NCI-H510A (cell line): Measurements from ENCODE around the gene GOLT1A.

ENCODE experiments used
- DNase-seq: peaks from one replicate; lab custom pipeline; 2025; lab: John Stamatoyannopoulos, UW

GOLT1A gene

DNA sequence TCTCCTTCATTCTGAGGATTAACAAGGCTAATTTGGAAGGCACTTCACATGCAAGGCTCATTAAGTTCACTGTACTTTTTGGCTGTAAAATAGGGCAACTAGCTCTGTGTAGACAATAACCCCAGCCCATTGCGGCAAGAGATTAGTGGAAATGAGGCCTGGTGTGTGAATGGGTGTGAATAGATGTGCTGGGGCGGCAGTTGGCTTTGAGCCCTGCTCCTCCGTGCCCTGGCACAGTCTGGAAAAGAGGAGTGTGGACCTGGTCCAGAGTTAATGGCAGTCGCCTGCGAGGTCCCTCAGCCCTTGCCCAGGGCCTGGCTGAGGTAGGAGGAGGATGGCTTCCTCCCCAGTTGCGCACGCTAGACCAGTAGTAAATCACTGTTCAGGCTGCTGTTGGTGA, 22.3 kb downstream of the GOLT1A start:
- DNase-seq, result no peak

DNA sequence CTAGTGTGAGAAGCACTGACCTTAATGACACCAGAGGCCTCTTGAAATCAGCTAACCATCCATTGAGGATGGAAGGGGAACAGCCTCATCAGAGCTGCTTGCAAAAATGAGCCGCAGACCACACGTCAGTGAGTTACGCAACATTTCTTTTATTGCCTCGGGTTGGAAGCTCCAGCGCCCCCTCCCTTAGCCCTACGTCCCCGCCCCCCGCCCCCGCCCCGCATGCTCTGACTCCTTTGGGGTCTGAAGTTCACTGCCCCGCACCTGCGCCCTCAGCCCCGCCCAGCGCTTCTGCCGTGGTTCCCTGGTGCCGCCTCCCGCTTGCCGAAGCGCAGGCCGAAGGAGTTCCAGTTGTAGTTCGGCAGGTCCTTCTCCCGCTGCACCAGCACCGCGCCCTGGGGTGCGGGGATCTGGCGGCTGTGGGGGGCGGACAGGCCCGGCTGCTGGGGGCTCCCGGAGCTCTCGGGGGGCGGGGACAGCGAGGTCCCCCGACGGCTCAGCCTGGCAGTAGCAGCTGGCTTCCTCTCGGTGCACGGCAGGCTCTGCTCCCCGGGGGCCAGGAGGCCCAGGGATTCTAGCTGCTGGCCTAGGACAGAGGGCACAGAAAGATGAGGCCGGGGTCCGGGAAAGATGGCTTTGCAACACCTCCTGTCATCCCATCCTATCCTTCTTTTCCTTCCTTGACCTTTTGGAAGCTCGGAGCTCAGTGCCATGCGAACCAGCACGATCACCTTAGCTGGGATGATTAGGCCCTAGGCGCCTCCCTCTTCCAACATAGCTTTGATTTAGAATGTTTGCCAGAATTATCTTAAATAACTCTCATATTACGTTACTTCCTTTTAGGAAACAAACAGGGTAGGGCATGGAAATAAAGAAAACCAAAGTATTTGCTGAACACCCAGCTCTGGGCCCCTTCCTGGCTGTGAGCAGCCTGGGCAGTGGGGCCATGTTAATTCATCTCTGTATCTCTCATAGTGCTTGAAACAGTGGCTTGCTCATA, 23.3 kb downstream of the GOLT1A start:
- DNase-seq, result peak; percentile 39

DNA sequence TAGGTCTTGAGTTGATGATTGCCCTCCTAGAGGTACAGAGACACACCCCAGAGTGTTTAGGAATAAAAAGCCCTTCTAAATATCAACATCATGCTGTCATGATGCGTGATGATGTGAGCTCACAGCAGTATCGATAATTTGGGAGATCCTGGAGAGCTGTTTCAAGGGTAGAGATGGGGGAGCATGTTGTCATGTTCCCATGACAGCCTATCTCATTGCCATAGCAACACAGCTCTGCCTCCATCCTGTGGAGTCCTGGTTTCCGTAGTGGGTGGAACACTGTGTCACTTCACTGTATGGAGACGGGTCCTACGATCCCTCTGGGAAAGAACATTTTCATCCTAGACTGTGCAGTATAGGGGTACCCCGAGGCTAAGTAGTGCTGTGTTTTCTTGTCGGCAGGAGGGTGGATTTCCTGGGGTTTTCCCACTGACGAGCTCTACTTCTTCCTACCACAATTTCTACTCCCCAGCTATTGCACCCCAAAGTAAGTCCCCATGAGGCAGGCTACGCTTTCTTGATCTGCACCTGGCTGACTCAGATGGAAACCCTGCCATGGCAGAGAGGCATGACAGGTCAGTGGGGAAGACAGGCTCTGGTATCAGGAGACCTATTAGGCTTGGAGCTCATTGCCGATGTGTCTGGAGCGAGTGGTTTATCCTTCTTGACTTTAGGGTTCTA, 24.7 kb downstream of the GOLT1A start:
- no peak for DNase-seq

DNA sequence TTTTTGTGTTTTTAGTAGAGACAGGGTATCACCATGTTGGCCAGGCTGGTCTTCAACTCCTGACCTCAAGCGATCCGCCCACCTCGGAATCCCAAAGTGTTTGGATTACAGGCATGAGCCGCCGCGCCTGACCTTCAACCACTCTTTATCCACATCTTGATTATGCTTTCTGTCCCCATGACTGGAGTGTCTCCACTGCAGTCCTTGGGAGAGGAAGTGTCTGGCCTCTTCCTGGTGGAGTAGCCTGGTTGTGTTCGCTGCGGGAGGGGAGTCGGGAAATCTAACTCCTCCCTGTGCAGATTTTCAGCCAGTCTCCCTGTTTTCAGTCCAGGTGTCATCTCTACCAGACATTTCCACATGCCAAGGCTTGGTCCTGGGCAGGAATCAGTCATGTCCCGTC, 27.2 kb downstream of the GOLT1A start:
- no peak for DNase-seq

DNA sequence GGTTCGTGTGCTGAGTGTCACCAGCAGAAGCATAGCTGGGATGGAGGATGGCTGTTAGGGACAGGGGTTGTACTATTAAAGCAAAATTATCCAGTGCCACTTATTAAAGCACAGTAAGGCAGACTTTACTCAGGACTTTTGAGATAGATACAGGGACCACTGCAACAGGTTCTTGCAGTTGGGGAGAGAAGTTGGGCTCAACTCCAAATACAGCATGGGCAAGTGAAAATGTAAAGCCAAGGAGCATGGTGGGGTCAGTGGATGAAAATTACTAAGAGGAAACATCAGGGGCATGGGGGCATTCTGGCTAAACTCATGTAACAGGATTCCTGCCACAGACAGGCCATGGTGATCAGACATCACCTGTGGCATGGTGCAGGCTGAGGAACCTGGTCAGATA, 32.7 kb downstream of the GOLT1A start:
- DNase-seq, result no peak

DNA sequence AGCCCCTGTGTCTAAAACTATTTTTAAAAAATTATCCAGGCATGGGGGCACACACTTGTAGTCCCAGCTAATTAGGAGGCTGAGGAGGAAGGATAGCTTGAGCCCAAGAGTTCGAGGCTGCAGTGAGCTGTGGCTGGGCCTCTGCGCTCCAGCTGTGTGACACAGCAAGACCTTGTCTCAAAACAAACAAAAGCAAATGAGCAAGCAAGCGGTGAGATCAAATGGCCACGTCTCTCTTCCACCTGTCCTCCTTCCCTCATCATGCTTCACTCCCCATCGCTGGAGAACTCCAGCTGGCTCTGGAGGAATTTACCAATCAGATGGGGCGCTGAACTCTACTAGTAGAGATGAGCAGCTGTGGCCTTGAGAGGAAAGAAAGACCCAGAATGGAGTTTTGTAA, 33.7 kb downstream of the GOLT1A start:
- peak; percentile 23 for DNase-seq

DNA sequence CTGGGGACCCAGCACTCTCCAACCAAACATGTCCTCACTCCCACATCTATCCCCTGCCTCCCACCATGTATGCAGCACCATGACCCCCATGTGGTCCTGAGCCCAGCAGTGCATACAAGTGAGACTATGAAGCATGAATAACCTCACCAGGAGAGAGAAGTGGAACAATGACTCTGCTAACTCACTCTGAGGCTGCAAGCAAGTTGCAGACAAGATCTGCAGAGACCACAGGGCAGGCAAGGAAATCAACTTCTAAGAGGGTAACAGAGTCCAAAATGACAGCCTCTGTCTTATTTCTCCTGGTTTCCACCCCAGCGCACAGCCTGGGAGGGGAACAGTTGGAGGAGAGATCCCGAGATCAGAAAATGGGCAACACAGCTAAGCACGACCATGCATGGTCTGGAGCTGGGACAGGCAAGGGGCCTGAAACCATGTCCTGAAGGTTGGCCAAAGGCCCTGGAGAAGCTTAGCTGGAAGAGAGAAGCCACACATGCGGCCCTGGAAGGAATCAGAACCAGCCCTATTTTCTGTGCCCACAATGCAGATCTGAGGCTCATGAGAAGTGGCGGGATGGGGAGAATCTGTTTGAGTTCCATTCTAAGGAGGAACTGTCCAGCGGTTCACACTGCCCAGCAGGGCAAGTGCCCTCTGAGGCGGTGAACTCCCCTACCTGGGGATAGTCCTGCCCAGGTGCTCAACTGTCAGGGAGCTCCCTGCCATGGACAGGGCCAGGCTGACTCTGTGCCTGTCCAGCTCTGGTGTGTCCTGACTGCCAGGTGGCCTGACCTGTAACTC, 35.1 kb downstream of the GOLT1A start:
- no peak for DNase-seq

DNA sequence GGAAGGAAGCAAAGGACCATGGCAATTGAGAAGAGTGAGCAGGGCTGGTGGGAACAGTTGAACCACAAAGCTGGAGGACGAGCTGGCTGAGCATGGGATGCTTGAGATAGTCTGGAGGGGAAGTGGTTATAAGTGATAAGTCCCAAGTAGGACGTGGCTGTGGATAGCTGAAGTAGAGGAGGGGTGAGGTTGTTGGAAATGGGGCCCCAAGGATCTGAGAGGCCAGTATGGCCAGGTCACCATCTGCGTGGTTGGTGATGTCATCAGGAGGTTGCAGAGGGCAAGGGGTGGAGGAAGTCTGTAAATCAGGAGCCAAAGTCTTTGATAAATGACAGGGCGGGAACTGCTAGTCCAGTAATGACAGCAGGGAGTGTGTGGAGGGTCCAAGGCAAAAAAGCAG, 36.7 kb downstream of the GOLT1A start:
- no peak for DNase-seq

DNA sequence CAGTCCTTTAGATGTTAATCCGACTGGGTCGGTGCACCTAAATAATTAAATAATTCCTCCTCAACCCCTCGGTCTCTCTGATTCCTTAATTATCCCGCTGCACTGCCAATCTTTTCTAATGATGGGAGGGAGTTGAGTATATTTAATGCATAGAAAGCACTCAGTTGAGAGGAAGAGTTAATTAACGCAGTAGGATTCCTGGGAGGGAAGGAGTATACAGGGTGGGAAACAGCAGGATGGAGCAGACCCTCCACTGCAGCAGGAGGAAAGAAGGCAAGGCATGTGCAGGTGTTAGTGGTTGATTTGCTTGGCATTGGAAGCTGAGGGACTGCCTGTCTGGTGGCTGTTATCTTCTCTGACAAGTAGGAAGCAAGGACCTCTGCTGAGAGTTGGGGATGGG, 37.7 kb downstream of the GOLT1A start:
- DNase-seq, result no peak

DNA sequence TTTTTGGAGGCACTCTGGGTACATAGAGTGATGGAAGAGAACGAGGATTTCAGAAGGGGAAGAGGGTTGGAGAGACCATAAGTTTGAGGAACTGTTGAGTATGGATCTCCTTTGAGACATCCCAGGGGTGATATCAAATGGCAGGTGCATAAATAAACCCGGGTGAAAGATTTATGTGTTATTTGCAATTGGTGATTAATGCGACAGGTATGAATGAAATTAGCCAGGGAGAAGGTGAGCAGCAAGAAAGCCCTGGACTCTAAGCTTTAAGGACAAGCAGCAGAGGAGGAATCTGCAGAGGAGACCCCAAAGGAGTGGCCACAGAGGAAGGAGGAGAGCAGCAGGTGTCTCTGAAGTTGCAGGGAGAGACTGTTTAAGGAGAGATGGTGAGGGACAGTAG, 38.8 kb downstream of the GOLT1A start:
- no peak for DNase-seq

DNA sequence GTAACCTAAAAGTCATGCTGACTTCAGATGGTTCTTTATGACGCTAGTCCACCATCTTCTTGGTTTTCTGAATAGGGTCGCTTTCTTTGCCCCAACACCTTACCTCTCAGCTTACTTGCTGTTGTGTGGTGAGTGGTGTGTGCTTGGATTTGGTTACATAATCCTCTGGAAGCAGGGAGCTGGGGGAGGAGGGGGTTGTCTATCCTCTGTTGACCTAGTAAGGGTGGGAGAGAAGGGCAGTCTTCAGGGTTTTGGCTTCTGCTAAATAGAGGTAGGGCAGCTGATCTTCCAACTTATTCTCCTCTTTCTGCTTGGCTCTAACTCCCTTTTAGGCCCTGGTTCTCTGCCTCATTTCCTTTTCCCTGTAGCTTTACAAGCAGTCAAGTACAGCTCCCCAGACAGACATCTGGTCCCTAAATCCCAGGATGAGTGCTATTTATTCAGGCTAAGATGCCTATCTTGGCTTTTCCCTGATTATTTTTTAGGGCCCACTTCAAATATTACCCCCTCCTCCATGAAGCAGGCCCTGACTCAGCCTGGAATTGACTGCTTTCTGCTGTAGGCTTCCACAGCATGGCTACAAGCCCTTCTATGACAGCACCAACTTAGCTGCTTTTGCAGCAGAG, 41.3 kb downstream of the GOLT1A start:
- no peak for DNase-seq

DNA sequence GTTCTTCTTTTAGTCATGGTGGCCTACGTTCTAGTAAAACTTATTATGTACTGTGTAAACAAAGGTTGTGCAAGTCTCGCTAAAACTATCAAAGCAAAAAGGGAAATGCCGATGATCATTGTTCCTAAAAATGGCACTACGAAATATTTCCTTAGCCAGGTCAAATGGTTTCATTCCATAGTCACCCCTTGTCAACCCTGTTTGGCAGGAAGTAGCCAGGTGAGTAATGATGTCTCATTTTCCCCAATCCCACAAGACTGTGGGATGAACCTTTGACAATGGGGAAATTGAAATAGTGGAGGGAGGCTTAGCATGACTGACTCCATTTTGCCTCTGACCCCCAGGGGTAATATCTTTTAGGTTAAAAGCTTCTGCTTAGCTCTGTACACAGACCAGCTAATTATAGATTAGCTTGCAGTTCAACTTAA, 42.0 kb downstream of the GOLT1A start:
- DNase-seq, result no peak

DNA sequence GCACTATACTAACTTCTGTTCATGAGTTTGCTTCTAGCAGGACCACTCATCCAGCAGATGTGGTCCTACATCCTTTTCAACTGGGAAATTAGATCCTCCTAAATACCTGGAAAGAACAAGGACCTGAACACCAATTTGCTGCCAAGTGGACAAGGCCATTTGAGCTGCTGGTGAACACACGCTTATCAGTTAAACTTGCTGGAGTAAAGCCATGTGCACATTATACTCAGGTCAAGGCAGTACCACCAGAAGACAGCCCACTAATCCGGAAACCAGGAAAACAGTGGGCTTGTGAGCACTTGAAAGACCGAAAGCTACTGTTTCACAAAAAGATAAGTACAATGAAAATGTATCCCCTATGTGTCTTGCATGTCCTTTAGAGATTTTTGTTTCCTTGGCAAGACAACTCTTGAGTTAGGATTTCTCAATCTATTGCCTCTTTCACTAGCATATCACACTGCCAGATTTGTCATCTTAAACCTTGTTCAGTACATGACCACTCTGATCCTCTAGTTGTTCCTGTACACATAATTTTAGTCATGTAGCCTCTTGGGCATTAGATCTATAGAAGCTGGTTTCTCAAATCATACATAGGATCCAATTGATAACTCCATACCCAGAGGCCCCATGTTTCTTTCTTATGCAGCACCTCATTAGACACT, 43.2 kb downstream of the GOLT1A start:
- no peak for DNase-seq

DNA sequence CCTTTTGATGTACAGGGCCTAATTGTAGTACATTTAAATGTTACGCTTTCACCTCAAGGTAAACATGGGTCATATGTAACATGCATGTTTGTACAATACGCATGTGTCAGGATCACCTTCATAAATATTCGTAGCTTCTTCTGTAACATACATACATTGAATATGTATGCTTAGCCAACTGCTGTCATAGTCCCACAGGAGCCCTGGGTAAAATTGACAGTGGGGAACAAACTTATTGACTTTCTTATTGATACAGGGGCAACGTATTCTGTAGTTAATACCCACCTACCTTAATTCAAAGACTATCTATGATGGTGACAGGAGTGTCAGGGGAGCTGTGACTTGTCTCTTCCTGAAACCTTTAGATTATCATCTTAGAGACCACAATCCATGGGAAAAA, 43.9 kb downstream of the GOLT1A start:
- no peak for DNase-seq

DNA sequence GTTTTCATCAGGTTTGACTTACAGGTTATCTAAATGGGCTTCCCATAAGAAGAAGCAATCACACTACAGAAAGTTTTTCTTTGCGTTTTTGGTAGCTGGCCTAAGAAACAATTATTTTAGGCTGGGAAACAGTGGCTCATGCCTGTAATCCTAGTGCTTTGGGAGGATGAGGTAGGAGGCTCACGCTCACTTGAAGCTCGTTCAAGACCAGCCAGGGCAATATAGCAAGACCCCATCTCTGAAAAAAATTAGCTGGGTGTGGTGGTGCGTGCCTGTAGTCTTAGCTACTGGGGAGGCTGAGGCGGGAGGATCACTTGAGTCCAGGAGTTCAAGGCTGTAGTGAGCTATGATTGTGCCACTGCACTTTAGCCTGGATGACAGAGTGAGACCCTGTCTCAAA, 46.1 kb downstream of the GOLT1A start:
- DNase-seq, result no peak

DNA sequence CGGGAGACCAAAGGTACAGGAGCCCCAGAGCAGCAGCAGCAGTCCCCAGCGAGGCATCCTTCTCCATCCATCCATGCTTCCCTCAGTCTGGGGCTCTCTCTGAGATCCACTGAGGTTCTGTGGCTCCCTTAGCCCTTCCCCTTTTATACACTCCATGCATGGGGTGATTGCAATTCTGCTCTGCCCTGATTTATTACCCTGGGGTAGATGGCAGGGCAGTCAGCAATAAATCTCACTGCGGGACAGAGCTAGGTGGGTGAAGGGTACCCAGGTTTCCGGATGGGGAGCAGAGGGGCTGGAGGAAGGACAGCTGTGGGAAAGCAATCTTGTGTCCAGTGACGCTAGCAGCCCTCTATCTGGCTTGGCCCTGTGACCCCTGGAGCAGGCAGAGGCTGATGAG, 47.6 kb downstream of the GOLT1A start, which contains the start of gene REN:
Gene REN (minus strand): TSS at position 119 of the 400 bp plus-strand sequence. CDS start 44 bp downstream, at position 75.
- DNase-seq, result no peak

DNA sequence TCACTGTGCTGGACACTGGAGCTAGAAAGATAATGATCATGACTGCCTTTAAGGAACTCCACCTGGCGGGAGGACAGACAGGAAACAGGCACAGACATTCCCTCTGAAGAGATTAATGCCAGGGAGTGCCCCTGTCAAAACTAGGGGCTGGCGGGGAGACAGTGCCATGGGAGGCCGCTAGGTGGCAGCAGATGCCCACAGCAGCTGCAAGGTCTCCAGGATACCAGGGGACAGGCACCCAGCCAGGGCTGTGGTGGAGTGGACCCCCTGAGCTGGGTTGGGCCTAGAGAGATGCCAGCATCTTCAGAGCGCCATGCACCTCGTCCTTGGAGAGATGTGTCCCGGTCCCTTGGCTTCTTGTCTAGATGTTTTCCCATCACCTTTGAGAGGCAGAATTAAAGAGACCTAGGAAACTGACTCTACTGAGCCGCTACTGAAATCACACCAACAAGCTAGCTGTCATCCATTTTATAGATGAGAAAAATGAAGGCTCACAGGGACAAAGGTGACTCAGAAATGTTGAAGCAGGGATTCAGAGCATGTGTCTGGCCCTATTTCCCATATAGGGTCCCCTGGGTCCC, 51.2 kb downstream of the GOLT1A start:
- DNase-seq, result peak; percentile 74

DNA sequence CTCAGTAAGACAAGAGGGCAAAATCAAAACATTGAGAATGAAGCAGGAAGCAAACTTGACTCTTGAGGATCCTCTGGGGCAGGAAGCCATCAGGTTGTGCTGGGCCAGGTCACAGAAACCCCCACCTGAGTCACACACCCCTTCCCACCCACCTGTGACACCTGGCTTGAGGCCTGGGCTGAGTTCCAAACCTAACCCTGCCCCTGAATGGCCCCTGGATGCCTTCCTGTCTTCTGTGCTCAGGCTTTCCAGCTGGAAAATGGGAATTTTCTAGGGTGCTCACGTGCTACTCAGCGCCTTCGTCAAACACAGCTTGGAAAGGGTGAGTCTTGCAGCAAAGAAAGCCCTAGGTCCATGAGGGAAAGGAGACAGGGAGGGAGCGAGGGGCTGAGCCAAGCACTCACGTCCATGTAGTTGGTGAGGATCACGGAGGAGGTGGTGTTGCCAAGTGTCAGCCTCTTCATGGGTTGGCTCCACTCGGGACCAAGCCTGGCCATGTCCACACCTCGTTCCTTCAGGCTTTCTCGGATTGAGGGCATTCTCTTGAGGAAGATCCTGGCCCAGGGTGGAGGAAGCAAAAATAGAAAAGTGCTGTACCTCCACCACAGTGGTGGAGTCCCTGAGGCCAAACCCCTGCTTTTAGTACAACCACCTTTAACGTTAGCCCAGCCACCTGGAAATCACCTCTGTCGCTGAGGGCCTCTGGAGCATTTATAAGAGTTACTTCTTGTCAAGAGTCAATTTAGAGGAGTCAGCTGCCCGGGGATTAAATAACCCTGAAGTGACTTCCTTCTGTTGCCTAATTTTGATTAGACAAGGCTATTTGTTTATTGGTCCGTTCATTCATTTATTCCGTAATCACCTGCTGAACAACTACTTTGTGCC, 51.9 kb downstream of the GOLT1A start:
- no peak for DNase-seq

DNA sequence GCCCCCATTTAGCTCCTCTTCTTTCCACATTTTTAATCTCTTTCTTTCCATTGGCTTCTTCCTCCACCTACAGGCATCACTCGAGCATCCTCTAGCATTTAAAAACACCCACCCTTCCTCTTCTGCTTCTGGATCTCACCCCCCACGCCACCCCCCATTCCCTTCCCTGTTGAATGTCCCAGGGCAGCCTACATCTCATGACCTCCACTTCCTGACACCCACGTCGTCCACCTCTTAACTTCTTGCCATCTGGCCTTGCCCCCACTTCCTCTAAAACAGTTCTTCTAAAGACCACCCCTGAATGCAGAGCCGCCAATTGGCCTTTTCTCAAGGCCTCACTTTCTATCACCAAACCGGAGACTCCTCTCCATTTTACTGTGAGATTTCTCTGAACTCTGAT, 55.8 kb downstream of the GOLT1A start:
- no peak for DNase-seq

DNA sequence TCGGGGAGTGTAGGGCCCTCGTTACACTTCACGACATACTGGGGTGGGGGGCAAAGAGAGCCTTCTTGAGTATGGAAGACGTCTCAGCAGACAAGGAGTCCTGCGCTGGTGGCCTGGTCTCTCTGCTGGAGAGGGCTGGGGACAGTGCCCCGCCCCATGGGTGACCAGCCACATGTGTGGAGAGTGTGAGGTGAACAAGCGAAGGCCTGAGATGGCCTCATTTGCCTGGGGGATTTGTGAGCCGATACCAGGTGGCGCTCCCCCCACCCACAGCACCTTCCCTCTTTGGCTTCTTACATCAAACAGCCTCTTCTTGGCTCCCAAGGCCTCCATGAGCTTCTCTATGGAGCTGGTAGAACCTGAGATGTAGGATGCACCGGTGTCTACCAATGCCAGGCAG, 57.9 kb downstream of the GOLT1A start:
- DNase-seq, result no peak
